ENCODE measurements around the gene TMEM45A.
"Not testable (repeated sequence)": the region's sequence is repeated elsewhere in the genome, so short reads cannot be mapped to it uniquely, and the experiment has no call there.

TMEM45A gene

GRCh38 chr3:100541428-100541827, 49.0 kb downstream of the TMEM45A start:
- DNase-seq; H3K36me3 ChIP-seq (ENCODE audit: control insufficient read depth, insufficient read depth, low read length); H3K4me3 ChIP-seq (ENCODE audit: insufficient read depth, low read depth, low read length, poor library complexity, severe bottlenecking); H3K27me3 ChIP-seq (replicated peaks; ENCODE audit: control insufficient read depth, insufficient read depth, low read length, poor library complexity, severe bottlenecking); H3K9me3 ChIP-seq (ENCODE audit: control insufficient read depth, low read length); H3K27ac ChIP-seq (ENCODE audit: insufficient read depth, low read length, poor library complexity, severe bottlenecking); H3K4me1 ChIP-seq (ENCODE audit: control insufficient read depth, insufficient read depth, low read length, poor library complexity, severe bottlenecking): not testable (repeated sequence)

DNA sequence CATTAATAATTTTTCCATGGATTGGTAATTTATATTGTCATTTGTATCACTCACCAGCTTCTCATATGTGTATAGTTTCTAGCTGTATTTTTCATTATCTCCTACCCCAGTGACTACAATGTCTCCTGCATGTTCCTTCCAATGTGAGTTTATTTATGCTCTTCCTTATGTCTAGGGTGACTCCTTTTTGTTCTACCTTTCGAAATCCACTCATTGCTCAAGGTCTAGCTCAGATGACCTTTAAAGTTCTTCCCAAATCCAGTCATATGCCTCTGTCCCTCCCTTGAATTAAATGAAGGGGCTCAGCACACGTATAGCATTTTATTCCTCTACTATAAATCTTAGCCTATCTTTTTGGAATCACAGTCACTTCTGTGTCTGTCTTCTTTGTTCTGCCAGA, 53.0 kb downstream of the TMEM45A start:
- no peaks in the 10 kb centered on the region for H3K9me3 ChIP-seq (ENCODE audit: control insufficient read depth, low read length)
- H3K36me3 ChIP-seq (ENCODE audit: control insufficient read depth, insufficient read depth, low read length), result no peaks in the 10 kb centered on the region
- H3K27ac ChIP-seq (ENCODE audit: insufficient read depth, low read length, poor library complexity, severe bottlenecking), result no peak overlapping the region
- no peak overlapping the region for H3K4me3 ChIP-seq (ENCODE audit: insufficient read depth, low read depth, low read length, poor library complexity, severe bottlenecking)
- H3K4me1 ChIP-seq (ENCODE audit: control insufficient read depth, insufficient read depth, low read length, poor library complexity, severe bottlenecking), result no peaks in the 10 kb centered on the region
- no peaks in the 10 kb centered on the region for H3K27me3 ChIP-seq (replicated peaks; ENCODE audit: control insufficient read depth, insufficient read depth, low read length, poor library complexity, severe bottlenecking)
- DNase-seq, result no peak

GRCh38 chr3:100546020-100546744, 53.8 kb downstream of the TMEM45A start:
- Histone ChIP-seq H3K27me3 (replicated peaks; ENCODE audit: control insufficient read depth, insufficient read depth, low read length, poor library complexity, severe bottlenecking) (no peaks in the 10 kb centered on the region), H3K36me3 (ENCODE audit: control insufficient read depth, insufficient read depth, low read length) (no peaks in the 10 kb centered on the region), H3K4me1 (ENCODE audit: control insufficient read depth, insufficient read depth, low read length, poor library complexity, severe bottlenecking) (no peaks in the 10 kb centered on the region), H3K4me3 (ENCODE audit: insufficient read depth, low read depth, low read length, poor library complexity, severe bottlenecking) (no peak overlapping the region), H3K27ac (ENCODE audit: insufficient read depth, low read length, poor library complexity, severe bottlenecking) (no peak overlapping the region), H3K9me3 (ENCODE audit: control insufficient read depth, low read length) (no peaks in the 10 kb centered on the region)
- DNase-seq, result no peak

- no peaks in the 10 kb centered on the region for H3K36me3 ChIP-seq (ENCODE audit: control insufficient read depth, insufficient read depth, low read length)
- no peak overlapping the region for H3K27ac ChIP-seq (ENCODE audit: insufficient read depth, low read length, poor library complexity, severe bottlenecking)
Observed at GRCh38 chr3:100548053-100548452, 55.6 kb downstream of the TMEM45A start.

GRCh38 chr3:100553618-100554372, 61.4 kb downstream of the TMEM45A start:
- no peak for DNase-seq
- H3K4me1 ChIP-seq (ENCODE audit: control insufficient read depth, insufficient read depth, low read length, poor library complexity, severe bottlenecking), result no peaks in the 10 kb centered on the region
- no peaks in the 10 kb centered on the region for H3K27me3 ChIP-seq (replicated peaks; ENCODE audit: control insufficient read depth, insufficient read depth, low read length, poor library complexity, severe bottlenecking)
- H3K4me3 ChIP-seq (ENCODE audit: insufficient read depth, low read depth, low read length, poor library complexity, severe bottlenecking), result no peak overlapping the region
- no peak overlapping the region for H3K27ac ChIP-seq (ENCODE audit: insufficient read depth, low read length, poor library complexity, severe bottlenecking)
- no peaks in the 10 kb centered on the region for H3K9me3 ChIP-seq (ENCODE audit: control insufficient read depth, low read length)
- no peaks in the 10 kb centered on the region for H3K36me3 ChIP-seq (ENCODE audit: control insufficient read depth, insufficient read depth, low read length)

More at GRCh38 chr3:100548053-100548452, 55.6 kb downstream of the TMEM45A start:
- Histone ChIP-seq H3K4me3 (ENCODE audit: insufficient read depth, low read depth, low read length, poor library complexity, severe bottlenecking) (no peak overlapping the region), H3K9me3 (ENCODE audit: control insufficient read depth, low read length) (no peaks in the 10 kb centered on the region), H3K27me3 (replicated peaks; ENCODE audit: control insufficient read depth, insufficient read depth, low read length, poor library complexity, severe bottlenecking) (no peaks in the 10 kb centered on the region), H3K4me1 (ENCODE audit: control insufficient read depth, insufficient read depth, low read length, poor library complexity, severe bottlenecking) (no peaks in the 10 kb centered on the region)
- no peak for DNase-seq

DNA sequence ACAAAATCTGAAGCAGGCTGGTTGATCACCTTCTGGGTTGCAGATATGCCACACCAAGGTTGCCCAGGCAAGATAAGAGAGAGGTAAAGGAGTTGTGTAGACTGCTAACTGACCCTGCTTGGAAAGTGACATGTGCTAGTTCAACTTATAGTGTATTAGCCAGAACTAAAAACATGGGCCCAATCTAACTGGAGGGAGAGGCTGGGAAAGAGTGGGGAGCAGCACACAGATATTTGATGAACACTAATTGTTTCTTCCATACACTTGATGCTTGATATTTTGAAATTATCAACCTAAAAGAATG, 61.9 kb downstream of the TMEM45A start:
- no peak for DNase-seq
- H3K36me3 ChIP-seq (ENCODE audit: control insufficient read depth, insufficient read depth, low read length), result no peaks in the 10 kb centered on the region

GRCh38 chr3:100556673-100557310, 64.4 kb downstream of the TMEM45A start:
- H3K27me3 ChIP-seq (replicated peaks; ENCODE audit: control insufficient read depth, insufficient read depth, low read length, poor library complexity, severe bottlenecking), result no peaks in the 10 kb centered on the region
- no peaks in the 10 kb centered on the region for H3K9me3 ChIP-seq (ENCODE audit: control insufficient read depth, low read length)
- no peaks in the 10 kb centered on the region for H3K4me1 ChIP-seq (ENCODE audit: control insufficient read depth, insufficient read depth, low read length, poor library complexity, severe bottlenecking)
- H3K36me3 ChIP-seq (ENCODE audit: control insufficient read depth, insufficient read depth, low read length), result no peaks in the 10 kb centered on the region
- H3K27ac ChIP-seq (ENCODE audit: insufficient read depth, low read length, poor library complexity, severe bottlenecking), result no peak overlapping the region
- no peak overlapping the region for H3K4me3 ChIP-seq (ENCODE audit: insufficient read depth, low read depth, low read length, poor library complexity, severe bottlenecking)
- DNase-seq, result no peak

More for the DNA sequence above, 61.9 kb downstream of the TMEM45A start:
- no peak overlapping the region for H3K27ac ChIP-seq (ENCODE audit: insufficient read depth, low read length, poor library complexity, severe bottlenecking)
- no peaks in the 10 kb centered on the region for H3K9me3 ChIP-seq (ENCODE audit: control insufficient read depth, low read length)
- H3K4me3 ChIP-seq (ENCODE audit: insufficient read depth, low read depth, low read length, poor library complexity, severe bottlenecking), result no peak overlapping the region
- H3K4me1 ChIP-seq (ENCODE audit: control insufficient read depth, insufficient read depth, low read length, poor library complexity, severe bottlenecking), result no peaks in the 10 kb centered on the region
- H3K27me3 ChIP-seq (replicated peaks; ENCODE audit: control insufficient read depth, insufficient read depth, low read length, poor library complexity, severe bottlenecking), result no peaks in the 10 kb centered on the region

DNA sequence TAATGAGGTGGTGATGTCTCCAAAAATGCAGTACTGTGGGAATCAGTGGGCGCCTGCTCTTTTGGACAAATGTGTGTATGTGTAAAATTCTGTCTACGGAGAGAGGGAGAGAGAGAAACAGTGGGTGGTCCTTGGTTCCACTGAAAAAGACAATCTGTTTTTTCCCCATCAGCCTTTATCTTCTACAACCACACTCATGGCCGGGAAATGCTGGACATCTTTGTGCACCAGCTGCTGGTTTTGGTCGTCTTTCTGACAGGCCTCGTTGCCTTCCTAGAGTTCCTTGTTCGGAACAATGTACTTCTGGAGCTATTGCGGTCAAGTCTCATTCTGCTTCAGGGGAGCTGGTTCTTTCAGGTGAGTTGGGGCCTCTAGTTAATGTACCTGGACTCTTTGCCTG, 65.8 kb downstream of the TMEM45A start:
- Histone ChIP-seq H3K27me3 (replicated peaks; ENCODE audit: control insufficient read depth, insufficient read depth, low read length, poor library complexity, severe bottlenecking) (no peaks in the 10 kb centered on the region), H3K4me3 (ENCODE audit: insufficient read depth, low read depth, low read length, poor library complexity, severe bottlenecking) (no peak overlapping the region), H3K36me3 (ENCODE audit: control insufficient read depth, insufficient read depth, low read length) (no peaks in the 10 kb centered on the region), H3K9me3 (ENCODE audit: control insufficient read depth, low read length) (no peaks in the 10 kb centered on the region), H3K4me1 (ENCODE audit: control insufficient read depth, insufficient read depth, low read length, poor library complexity, severe bottlenecking) (no peaks in the 10 kb centered on the region), H3K27ac (ENCODE audit: insufficient read depth, low read length, poor library complexity, severe bottlenecking) (no peak overlapping the region)
- no peak for DNase-seq

- no peak for DNase-seq
- Histone ChIP-seq H3K9me3 (ENCODE audit: control insufficient read depth, low read length) (no peaks in the 10 kb centered on the region), H3K4me3 (ENCODE audit: insufficient read depth, low read depth, low read length, poor library complexity, severe bottlenecking) (no peak overlapping the region), H3K4me1 (ENCODE audit: control insufficient read depth, insufficient read depth, low read length, poor library complexity, severe bottlenecking) (no peaks in the 10 kb centered on the region), H3K36me3 (ENCODE audit: control insufficient read depth, insufficient read depth, low read length) (no peaks in the 10 kb centered on the region), H3K27ac (ENCODE audit: insufficient read depth, low read length, poor library complexity, severe bottlenecking) (no peak overlapping the region), H3K27me3 (replicated peaks; ENCODE audit: control insufficient read depth, insufficient read depth, low read length, poor library complexity, severe bottlenecking) (no peaks in the 10 kb centered on the region)
Observed at GRCh38 chr3:100560426-100560825, 68.0 kb downstream of the TMEM45A start.

Data from effector memory CD4-positive, alpha-beta T cell (primary cell).